ENCODE results near the gene RASGRP2.

The RASGRP2 gene

GRCh38 chr11:64744544-64745188 is 724 bp upstream of the RASGRP2 start:
- no peak for FAIRE-seq
- DNase-seq (ENCODE audit: insufficient read length, low spot score), result no peak
- TF ChIP-seq SPI1 (IDR thresholded peaks at IDR 0.05; ENCODE audit: low read depth, low read length) (no peak), POLR2AphosphoS5 (IDR thresholded peaks at IDR 0.05; ENCODE audit: low read depth, low read length) (no peak), PAX5 (IDR thresholded peaks at IDR 0.05; ENCODE audit: insufficient read depth, low read length, severe bottlenecking) (no peak), POLR2A (IDR thresholded peaks at IDR 0.05; ENCODE audit: low read depth, low read length) (no peak), POU2F2 (IDR thresholded peaks at IDR 0.05; ENCODE audit: low read depth, low read length) (no peak), TAF1 (IDR thresholded peaks at IDR 0.05; ENCODE audit: low read depth, low read length) (no peak)

- TF ChIP-seq POLR2AphosphoS5 (IDR thresholded peaks at IDR 0.05; ENCODE audit: low read depth, low read length), result no peak
- TF ChIP-seq POU2F2 (IDR thresholded peaks at IDR 0.05; ENCODE audit: low read depth, low read length), result no peak
- TF ChIP-seq POLR2A (IDR thresholded peaks at IDR 0.05; ENCODE audit: low read depth, low read length), result no peak
- TF ChIP-seq TAF1 (IDR thresholded peaks at IDR 0.05; ENCODE audit: low read depth, low read length), result no peak
- TF ChIP-seq SPI1 (IDR thresholded peaks at IDR 0.05; ENCODE audit: low read depth, low read length), result no peak
- TF ChIP-seq PAX5 (IDR thresholded peaks at IDR 0.05; ENCODE audit: insufficient read depth, low read length, severe bottlenecking), result no peak
- DNase-seq (ENCODE audit: insufficient read length, low spot score) (peak; percentile 96), FAIRE-seq (peak; percentile 91)
Measured at GRCh38 chr11:64742889-64743590, 902 bp downstream of the RASGRP2 start.

GRCh38 chr11:64742087-64742888 is 1.7 kb downstream of the RASGRP2 start:
- peak; percentile 40 for FAIRE-seq
- TF ChIP-seq TAF1 (IDR thresholded peaks at IDR 0.05; ENCODE audit: low read depth, low read length), result no peak
- no peak for TF ChIP-seq PAX5 (IDR thresholded peaks at IDR 0.05; ENCODE audit: insufficient read depth, low read length, severe bottlenecking)
- no peak for TF ChIP-seq POLR2A (IDR thresholded peaks at IDR 0.05; ENCODE audit: low read depth, low read length)
- no peak for TF ChIP-seq POU2F2 (IDR thresholded peaks at IDR 0.05; ENCODE audit: low read depth, low read length)
- TF ChIP-seq POLR2AphosphoS5 (IDR thresholded peaks at IDR 0.05; ENCODE audit: low read depth, low read length), result no peak
- TF ChIP-seq SPI1 (IDR thresholded peaks at IDR 0.05; ENCODE audit: low read depth, low read length), result no peak
- DNase-seq (ENCODE audit: insufficient read length, low spot score), result peak; percentile 72

GRCh38 chr11:64741375-64742086 is 2.4 kb downstream of the RASGRP2 start:
- FAIRE-seq, result no peak

GRCh38 chr11:64739871-64740270 is 4.1 kb downstream of the RASGRP2 start:
- TF ChIP-seq SPI1 (IDR thresholded peaks at IDR 0.05; ENCODE audit: low read depth, low read length) (no peak), TAF1 (IDR thresholded peaks at IDR 0.05; ENCODE audit: low read depth, low read length) (no peak), POLR2A (IDR thresholded peaks at IDR 0.05; ENCODE audit: low read depth, low read length) (no peak), PAX5 (IDR thresholded peaks at IDR 0.05; ENCODE audit: insufficient read depth, low read length, severe bottlenecking) (no peak), POU2F2 (IDR thresholded peaks at IDR 0.05; ENCODE audit: low read depth, low read length) (no peak)
- DNase-seq (ENCODE audit: insufficient read length, low spot score) (no peak), FAIRE-seq (no peak)

More at GRCh38 chr11:64741375-64742086, 2.4 kb downstream of the RASGRP2 start:
- DNase-seq (ENCODE audit: insufficient read length, low spot score), result no peak
- TF ChIP-seq PAX5 (IDR thresholded peaks at IDR 0.05; ENCODE audit: insufficient read depth, low read length, severe bottlenecking) (no peak), POLR2AphosphoS5 (IDR thresholded peaks at IDR 0.05; ENCODE audit: low read depth, low read length) (no peak), POU2F2 (IDR thresholded peaks at IDR 0.05; ENCODE audit: low read depth, low read length) (no peak), TAF1 (IDR thresholded peaks at IDR 0.05; ENCODE audit: low read depth, low read length) (no peak), POLR2A (IDR thresholded peaks at IDR 0.05; ENCODE audit: low read depth, low read length) (no peak), SPI1 (IDR thresholded peaks at IDR 0.05; ENCODE audit: low read depth, low read length) (no peak)

GRCh38 chr11:64736654-64737053 is 7.3 kb downstream of the RASGRP2 start:
- no peak for FAIRE-seq
- DNase-seq (ENCODE audit: insufficient read length, low spot score), result no peak
- no peak for TF ChIP-seq POLR2A (IDR thresholded peaks at IDR 0.05; ENCODE audit: low read depth, low read length)
- TF ChIP-seq POLR2AphosphoS5 (IDR thresholded peaks at IDR 0.05; ENCODE audit: low read depth, low read length), result no peak
- no peak for TF ChIP-seq PAX5 (IDR thresholded peaks at IDR 0.05; ENCODE audit: insufficient read depth, low read length, severe bottlenecking)
- no peak for TF ChIP-seq SPI1 (IDR thresholded peaks at IDR 0.05; ENCODE audit: low read depth, low read length)
- no peak for TF ChIP-seq TAF1 (IDR thresholded peaks at IDR 0.05; ENCODE audit: low read depth, low read length)
- TF ChIP-seq POU2F2 (IDR thresholded peaks at IDR 0.05; ENCODE audit: low read depth, low read length), result no peak

- TF ChIP-seq SPI1 (IDR thresholded peaks at IDR 0.05; ENCODE audit: low read depth, low read length) (no peak), PAX5 (IDR thresholded peaks at IDR 0.05; ENCODE audit: insufficient read depth, low read length, severe bottlenecking) (no peak), POU2F2 (IDR thresholded peaks at IDR 0.05; ENCODE audit: low read depth, low read length) (no peak), POLR2AphosphoS5 (IDR thresholded peaks at IDR 0.05; ENCODE audit: low read depth, low read length) (no peak), TAF1 (IDR thresholded peaks at IDR 0.05; ENCODE audit: low read depth, low read length) (no peak), POLR2A (IDR thresholded peaks at IDR 0.05; ENCODE audit: low read depth, low read length) (no peak)
- FAIRE-seq (no peak), DNase-seq (ENCODE audit: insufficient read length, low spot score) (no peak)
Measured at GRCh38 chr11:64735725-64736259, 8.2 kb downstream of the RASGRP2 start.
